Measurements from ENCODE around the gene WDR6.
A peak's percentile ranks its signal among the peaks of the same experiment; 100 is the strongest.

The WDR6 gene

GRCh38 chr3:49028673-49029562, 21.7 kb downstream of the WDR6 start, which contains the start of gene IMPDH2:
Gene IMPDH2, minus strand, starts transcription at chr3:49029398. Its CDS starts 48 bp downstream, at chr3:49029350.
- DNase-seq (ENCODE audit: low read depth): peak; percentile 90

DNA sequence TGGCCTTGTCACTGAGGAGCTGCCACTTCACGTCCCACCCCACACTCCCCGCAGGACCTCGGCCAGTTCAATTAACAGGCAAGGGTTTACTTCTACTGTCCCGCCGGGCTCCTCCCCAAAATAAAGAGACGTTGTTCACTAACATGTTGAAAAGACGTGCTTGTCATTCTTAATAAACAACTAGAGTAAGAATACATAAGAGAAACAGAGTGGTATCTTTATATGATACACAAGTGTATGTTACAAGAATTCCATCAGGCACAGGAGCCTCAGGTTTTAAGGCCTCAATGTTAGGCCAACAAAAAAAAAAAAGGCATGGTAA, 22.3 kb downstream of the WDR6 start:
- DNase-seq (ENCODE audit: low read depth): no peak

GRCh38 chr3:49030321-49030720, 23.1 kb downstream of the WDR6 start:
- DNase-seq (ENCODE audit: low read depth): no peak

- DNase-seq (ENCODE audit: low read depth): no peak
Measured at GRCh38 chr3:49032646-49033304, 25.6 kb downstream of the WDR6 start.

GRCh38 chr3:49034650-49035049, 27.5 kb downstream of the WDR6 start:
- DNase-seq (ENCODE audit: low read depth): no peak

DNA sequence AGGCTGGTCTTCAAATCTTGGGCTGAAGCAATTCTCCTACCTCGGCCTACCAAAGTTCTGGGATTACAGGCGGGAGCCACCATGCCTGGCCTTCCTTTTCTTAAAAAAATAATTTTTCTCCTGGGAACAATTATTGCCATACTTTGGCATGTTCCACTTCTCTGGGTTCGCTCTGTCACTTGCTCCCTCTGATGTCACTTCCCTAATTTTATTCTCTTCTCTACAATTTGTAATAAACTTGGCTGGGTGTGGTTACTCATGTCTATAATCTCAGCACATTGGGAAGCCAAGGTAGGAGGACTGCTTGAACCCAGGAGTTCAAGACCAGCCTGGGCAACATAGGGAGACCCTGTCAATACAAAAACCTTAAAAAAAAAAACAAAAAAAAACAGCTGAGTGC, 28.1 kb downstream of the WDR6 start:
- no peak for DNase-seq (ENCODE audit: low read depth)

GRCh38 chr3:49053543-49053942, 46.4 kb downstream of the WDR6 start:
- DNase-seq (ENCODE audit: low read depth): no peak

GRCh38 chr3:49054344-49054862, 47.2 kb downstream of the WDR6 start:
- DNase-seq (ENCODE audit: low read depth): no peak

DNA sequence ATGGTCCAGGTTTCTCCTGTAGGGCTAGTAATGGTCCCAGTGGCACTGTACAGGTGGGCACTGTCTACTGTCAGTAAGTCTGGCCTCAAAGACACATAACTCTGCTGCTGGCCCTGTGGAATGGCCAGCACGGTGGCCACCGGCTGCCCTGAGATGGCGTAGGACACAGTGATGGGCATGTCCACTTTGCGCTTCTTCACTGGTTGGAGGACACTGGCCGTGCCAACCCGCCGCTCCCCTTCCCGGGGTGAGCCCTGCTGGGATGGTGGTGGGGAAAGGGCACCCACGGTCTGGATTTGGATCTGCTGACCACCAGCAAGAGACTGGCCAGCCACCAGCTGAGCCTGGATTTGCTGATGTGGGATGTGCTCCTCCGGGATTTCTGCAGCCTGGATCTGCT, 50.1 kb downstream of the WDR6 start:
- no peak for DNase-seq (ENCODE audit: low read depth)

DNA sequence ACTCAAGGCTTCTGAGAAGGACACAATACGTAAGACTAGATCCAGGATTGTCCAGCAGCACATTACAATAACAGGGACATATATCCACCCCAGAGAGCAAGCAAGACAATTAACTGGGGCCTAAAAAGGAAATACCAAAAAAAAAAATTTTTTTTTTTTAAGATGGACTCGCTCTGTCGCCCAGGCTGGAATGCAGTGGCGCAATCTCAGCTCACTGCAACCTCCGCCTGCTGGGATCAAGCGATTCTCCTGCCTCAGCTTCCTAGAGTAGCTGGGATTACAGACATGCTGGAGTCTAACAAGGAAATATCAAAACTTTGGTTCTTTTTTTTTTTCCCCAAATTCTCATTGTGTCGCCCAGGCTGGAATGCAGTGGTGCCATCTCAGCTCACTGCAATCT, 50.8 kb downstream of the WDR6 start:
- no peak for DNase-seq (ENCODE audit: low read depth)
